Measurements from ENCODE around the gene MAN1A1.

The MAN1A1 gene

GRCh38 chr6:119324718-119325117, 24.8 kb downstream of the MAN1A1 start:
- no peak for DNase-seq

GRCh38 chr6:119323931-119324330, 25.6 kb downstream of the MAN1A1 start:
- no peak for DNase-seq

- DNase-seq: no peak
Measured at GRCh38 chr6:119323478-119323877, 26.1 kb downstream of the MAN1A1 start.

GRCh38 chr6:119322715-119323350, 26.7 kb downstream of the MAN1A1 start:
- DNase-seq: no peak

GRCh38 chr6:119322034-119322433, 27.5 kb downstream of the MAN1A1 start:
- DNase-seq: no peak

GRCh38 chr6:119319694-119320093, 29.9 kb downstream of the MAN1A1 start:
- DNase-seq: no peak

GRCh38 chr6:119318730-119319129, 30.8 kb downstream of the MAN1A1 start:
- DNase-seq: no peak

GRCh38 chr6:119318176-119318575, 31.4 kb downstream of the MAN1A1 start:
- DNase-seq: no peak

- DNase-seq: no peak
Measured at GRCh38 chr6:119317007-119317406, 32.6 kb downstream of the MAN1A1 start.

- no peak for DNase-seq
Measured at GRCh38 chr6:119314885-119315272, 34.7 kb downstream of the MAN1A1 start.

GRCh38 chr6:119313937-119314884, 35.4 kb downstream of the MAN1A1 start:
- DNase-seq: peak; percentile 65

- DNase-seq: peak; percentile 54
Measured at GRCh38 chr6:119312875-119313338, 36.7 kb downstream of the MAN1A1 start.

GRCh38 chr6:119312441-119312840, 37.1 kb downstream of the MAN1A1 start:
- DNase-seq: no peak

- DNase-seq: no peak
Measured at GRCh38 chr6:119311514-119312142, 37.9 kb downstream of the MAN1A1 start.

- DNase-seq: no peak
Measured at GRCh38 chr6:119310486-119311036, 39.0 kb downstream of the MAN1A1 start.

- no peak for DNase-seq
Measured at GRCh38 chr6:119308991-119309657, 40.4 kb downstream of the MAN1A1 start.

GRCh38 chr6:119308048-119308570, 41.5 kb downstream of the MAN1A1 start:
- DNase-seq: no peak

GRCh38 chr6:119307056-119307455, 42.5 kb downstream of the MAN1A1 start:
- DNase-seq: no peak

GRCh38 chr6:119306396-119306968, 43.1 kb downstream of the MAN1A1 start:
- DNase-seq: no peak

- DNase-seq: no peak
Measured at GRCh38 chr6:119303164-119303887, 46.2 kb downstream of the MAN1A1 start.

GRCh38 chr6:119301429-119301828, 48.1 kb downstream of the MAN1A1 start:
- DNase-seq: no peak

Measured in KG1 (cell line).